ENCODE data around the gene PEAR1.

The PEAR1 gene

GRCh38 chr1:156938813-156939212 lies 45.3 kb downstream of the PEAR1 start:
- DNase-seq (ENCODE audit: low read depth): no peak
- H3K4me3 ChIP-seq (ENCODE audit: low read depth, low read length): no peak overlapping the region
- in situ Hi-C loops (cut with HindIII; ENCODE audit: low sequenced_read_pairs): no loop called here
- TF ChIP-seq CTCF (IDR thresholded peaks at IDR 0.05; ENCODE audit: low read depth, low read length, missing control alignments): no peak

GRCh38 chr1:156939786-156940334 lies 46.3 kb downstream of the PEAR1 start:
- in situ Hi-C loops (cut with HindIII; ENCODE audit: low sequenced_read_pairs): no loop called here
- no peak for DNase-seq (ENCODE audit: low read depth)
- H3K4me3 ChIP-seq (ENCODE audit: low read depth, low read length): no peak overlapping the region
- TF ChIP-seq CTCF (IDR thresholded peaks at IDR 0.05; ENCODE audit: low read depth, low read length, missing control alignments): no peak

- in situ Hi-C loops (cut with HindIII; ENCODE audit: low sequenced_read_pairs): no loop called here
These were observed 48.2 kb downstream of the PEAR1 start for GRCh38 chr1:156941675-156942074.

GRCh38 chr1:156942176-156942575 lies 48.7 kb downstream of the PEAR1 start:
- in situ Hi-C loops (cut with HindIII; ENCODE audit: low sequenced_read_pairs): no loop called here
- no peak for TF ChIP-seq CTCF (IDR thresholded peaks at IDR 0.05; ENCODE audit: low read depth, low read length, missing control alignments)
- no peak overlapping the region for H3K4me3 ChIP-seq (ENCODE audit: low read depth, low read length)
- no peak for DNase-seq (ENCODE audit: low read depth)

More at GRCh38 chr1:156941675-156942074, 48.2 kb downstream of the PEAR1 start:
- TF ChIP-seq CTCF (IDR thresholded peaks at IDR 0.05; ENCODE audit: low read depth, low read length, missing control alignments): no peak
- no peak overlapping the region for H3K4me3 ChIP-seq (ENCODE audit: low read depth, low read length)
- no peak for DNase-seq (ENCODE audit: low read depth)

GRCh38 chr1:156942576-156942975 lies 49.1 kb downstream of the PEAR1 start:
- H3K4me3 ChIP-seq (ENCODE audit: low read depth, low read length): no peak overlapping the region
- no peak for TF ChIP-seq CTCF (IDR thresholded peaks at IDR 0.05; ENCODE audit: low read depth, low read length, missing control alignments)
- no peak for DNase-seq (ENCODE audit: low read depth)
- in situ Hi-C loops (cut with HindIII; ENCODE audit: low sequenced_read_pairs): no loop called here

GRCh38 chr1:156943756-156944155 lies 50.2 kb downstream of the PEAR1 start:
- TF ChIP-seq CTCF (IDR thresholded peaks at IDR 0.05; ENCODE audit: low read depth, low read length, missing control alignments): no peak
- no peak overlapping the region for H3K4me3 ChIP-seq (ENCODE audit: low read depth, low read length)
- in situ Hi-C loops (cut with HindIII; ENCODE audit: low sequenced_read_pairs): no loop called here
- no peak for DNase-seq (ENCODE audit: low read depth)

All from astrocyte of the cerebellum (primary cell).